ENCODE results near the gene CCNYL1. TPM values are rescaled to one million over a fixed set of nuclear protein-coding genes. Genes with fewer than 3 reads are reported as not detected.

CCNYL1 gene
- total RNA-seq, 1 experiment from 2014 or later = 6.5 TPM

Other genes with a start within 250 kb of the CCNYL1 start
- gene CREB1, start 181.7 kb upstream of the CCNYL1 start, total RNA-seq (2014; rRNA removed; shearing (Covaris generic)) = 37.5 and 37.9 TPM in 2 replicates
- gene METTL21A, start 86.2 kb upstream of the CCNYL1 start, total RNA-seq (2014; rRNA removed; shearing (Covaris generic)) = 20.6 and 26.5 TPM in 2 replicates
- 4.2 and 4.3 TPM in 2 replicates for gene FZD5, start 58.3 kb downstream of the CCNYL1 start, total RNA-seq (2014; rRNA removed; shearing (Covaris generic))